Stimulated activated CD4-positive, alpha-beta T cell treated with anti-CD3 and anti-CD28 coated beads, Interleukin-15, amount 100 ng/mL, for 24 hours (primary cell): Measurements from ENCODE around the gene LASP1NB.

Source experiments
- DNase-seq: peaks from one replicate; pipeline ENCODE4 v3.0.0-alpha.2; 2020

Gene LASP1NB

GRCh38 chr17:38925263-38925995 lies at the start of gene LASP1NB:
Gene LASP1NB (plus strand): TSS chr17:38925614.
- DNase-seq: peak; percentile 57

- peak; percentile 36 for DNase-seq
Observed at GRCh38 chr17:38877130-38877851, 48.1 kb upstream of the LASP1NB start.

- DNase-seq: no peak
Observed at GRCh38 chr17:38879878-38880665, 45.3 kb upstream of the LASP1NB start.

GRCh38 chr17:38881600-38882191 lies 43.7 kb upstream of the LASP1NB start:
- peak; percentile 62 for DNase-seq

GRCh38 chr17:38882870-38883269 lies 42.5 kb upstream of the LASP1NB start:
- DNase-seq: no peak

- DNase-seq: no peak
Observed at GRCh38 chr17:38883592-38884526, 41.6 kb upstream of the LASP1NB start.

GRCh38 chr17:38885044-38885727 lies 40.2 kb upstream of the LASP1NB start:
- no peak for DNase-seq

- no peak for DNase-seq
Observed at GRCh38 chr17:38885728-38886642, 39.4 kb upstream of the LASP1NB start.

- no peak for DNase-seq
Observed at GRCh38 chr17:38886643-38887010, 38.8 kb upstream of the LASP1NB start.

GRCh38 chr17:38888842-38889241 lies 36.6 kb upstream of the LASP1NB start:
- no peak for DNase-seq

GRCh38 chr17:38889745-38890409 lies 35.5 kb upstream of the LASP1NB start:
- no peak for DNase-seq

GRCh38 chr17:38890410-38890746 lies 35.0 kb upstream of the LASP1NB start:
- DNase-seq: no peak

GRCh38 chr17:38891441-38891840 lies 34.0 kb upstream of the LASP1NB start:
- no peak for DNase-seq

- DNase-seq: no peak
Observed at GRCh38 chr17:38892083-38892482, 33.3 kb upstream of the LASP1NB start.

GRCh38 chr17:38892620-38893019 lies 32.8 kb upstream of the LASP1NB start:
- DNase-seq: no peak

GRCh38 chr17:38893113-38893512 lies 32.3 kb upstream of the LASP1NB start:
- DNase-seq: no peak

- peak; percentile 56 for DNase-seq
Observed at GRCh38 chr17:38893607-38894006, 31.8 kb upstream of the LASP1NB start.

GRCh38 chr17:38894276-38894675 lies 31.1 kb upstream of the LASP1NB start:
- DNase-seq: no peak

- no peak for DNase-seq
Observed at GRCh38 chr17:38896346-38896954, 29.0 kb upstream of the LASP1NB start.
